Endodermal cell (in vitro differentiated cells): ENCODE data around the gene BICRA. TPM values are rescaled to one million over a fixed set of nuclear protein-coding genes. Genes with fewer than 3 reads are reported as not detected.
A peak's percentile ranks its signal among the peaks of the same experiment; 100 is the strongest.

Source experiments
- DNase-seq: peaks from one replicate; pipeline ENCODE4 v3.0.0-alpha.2; 2017
- H3K27ac ChIP-seq: 2 replicates; pipeline ENCODE4 v1.5.1; 2013; ENCODE audit warnings: mild to moderate bottlenecking, low read depth, low read length, moderate library complexity
- H3K27me3 ChIP-seq: 2 replicates; pipeline ENCODE4 v1.6.1; 2013; ENCODE audit warnings: mild to moderate bottlenecking, low read length, moderate library complexity; ENCODE audit not compliant: insufficient read depth, control insufficient read depth, poor library complexity, severe bottlenecking
- H3K36me3 ChIP-seq: 2 replicates; pipeline ENCODE4 v1.7.0; 2013; ENCODE audit warnings: mild to moderate bottlenecking, low read length, moderate library complexity; ENCODE audit not compliant: control insufficient read depth, insufficient read depth
- H3K4me1 ChIP-seq: one replicate; pipeline ENCODE4 v1.7.0; 2013; ENCODE audit warnings: low read length; ENCODE audit not compliant: control insufficient read depth, insufficient read depth
- H3K4me3 ChIP-seq: 2 replicates; pipeline ENCODE4 v1.5.1; 2013; ENCODE audit warnings: mild to moderate bottlenecking, low read length, moderate library complexity
- H3K9ac ChIP-seq: 2 replicates; pipeline ENCODE4 v1.6.1; 2013; ENCODE audit warnings: mild to moderate bottlenecking, low read length, moderate library complexity; ENCODE audit not compliant: poor library complexity, severe bottlenecking; ENCODE audit errors: extremely low read depth
- H3K9me3 ChIP-seq: 2 replicates; pipeline ENCODE4 v1.6.1; 2013; ENCODE audit warnings: mild to moderate bottlenecking, low read length, moderate library complexity; ENCODE audit not compliant: control insufficient read depth
- H3K27ac Mint-ChIP-seq: 2 replicates; pipeline ENCODE4 v1.8.0; 2020; ENCODE audit warnings: mixed read lengths
- H3K27me3 Mint-ChIP-seq: 2 replicates; pipeline ENCODE4 v1.8.0; 2021; ENCODE audit warnings: mild to moderate bottlenecking, mixed read lengths; ENCODE audit not compliant: insufficient read depth
- H3K36me3 Mint-ChIP-seq: 2 replicates; pipeline ENCODE4 v1.8.0; 2020; ENCODE audit warnings: low read depth, mixed read lengths
- H3K4me1 Mint-ChIP-seq: 2 replicates; pipeline ENCODE4 v1.8.0; 2020; ENCODE audit warnings: mixed read lengths
- H3K4me3 Mint-ChIP-seq: 2 replicates; pipeline ENCODE4 v1.8.0; 2020; ENCODE audit warnings: mild to moderate bottlenecking, moderate library complexity, mixed read lengths
- H3K9me3 Mint-ChIP-seq: 2 replicates; pipeline ENCODE4 v1.8.0; 2020; ENCODE audit warnings: mild to moderate bottlenecking, mixed read lengths
- CTCF ChIP-seq: fragments of 200-600 bp; sonication (generic); conservative IDR thresholded peaks from 2 replicates; pipeline ENCODE4 v1.5.0; 2021; ENCODE audit warnings: antibody characterized with exemption, mild to moderate bottlenecking
- WGBS, 2 experiments: methylation state at CpG; one replicate each; pipeline versions ENCODE4 v1.1.5 to v1.1.7; 2013; ENCODE audit warnings: missing lambda C conversion rate in 2 of 2, mixed read lengths in 1 of 2; ENCODE audit not compliant: insufficient coverage in 1 of 2, insufficient read length in 1 of 2; 5-methylcytosine and 5-hydroxymethylcytosine counted together
- total RNA-seq, 2 donors: library from RNA; stranded (reverse); fragmentation: NEBNext Ultra II Directional in 1 of 2; extraction: Animal tissue kit (Norgen Biotek cat#: 25700) in 1 of 2; gene quantifications; 2 replicates in 1 of 2; 3 replicates in 1 of 2; pipeline ENCODE4 v1.2.1, GENCODE V29; 2021

BICRA gene
- total RNA-seq, 2 donors from 2014 or later: 30.0 to 30.1 TPM

GRCh38 chr19:47600246-47601179 lies 8.4 kb upstream of the BICRA start:
- peaks cover 8% of the 10 kb centered on the region for H3K4me1 Mint-ChIP-seq
- H3K4me3 Mint-ChIP-seq: peak overlapping the region; percentile 69
- Histone ChIP-seq H3K27ac (no peak overlapping the region), H3K36me3 (no peaks in the 10 kb centered on the region), H3K27me3 (no peaks in the 10 kb centered on the region), H3K9ac (peak overlapping the region; percentile 74), H3K4me1 (peaks cover 2% of the 10 kb centered on the region), H3K9me3 (no peaks in the 10 kb centered on the region), H3K4me3 (peak overlapping the region; percentile 93)
- H3K36me3 Mint-ChIP-seq: no peaks in the 10 kb centered on the region
- no peak for TF ChIP-seq CTCF
- H3K9me3 Mint-ChIP-seq: no peaks in the 10 kb centered on the region
- peaks cover 4% of the 10 kb centered on the region for H3K27me3 Mint-ChIP-seq
- DNase-seq: peak; percentile 100
- 8 to 17% methylated on average over 45 to 77 of the region's 77 CpGs for WGBS, 2 experiments
- H3K27ac Mint-ChIP-seq: peak overlapping the region; percentile 83

- Mint-ChIP-seq H3K36me3 (no peaks in the 10 kb centered on the region), H3K4me3 (peak overlapping the region; percentile 69), H3K9me3 (no peaks in the 10 kb centered on the region), H3K27ac (peak overlapping the region; percentile 83), H3K27me3 (peaks cover 4% of the 10 kb centered on the region), H3K4me1 (peaks cover 8% of the 10 kb centered on the region)
- peak overlapping the region; percentile 93 for H3K4me3 ChIP-seq
- no peak overlapping the region for H3K9ac ChIP-seq
- WGBS, 2 experiments: 89 to 93% methylated on average over 15 to 17 of the region's 17 CpGs
- peaks cover 2% of the 10 kb centered on the region for H3K4me1 ChIP-seq
- no peaks in the 10 kb centered on the region for H3K36me3 ChIP-seq
- peak; percentile 56 for DNase-seq
- no peak for TF ChIP-seq CTCF
- no peaks in the 10 kb centered on the region for H3K9me3 ChIP-seq
- H3K27me3 ChIP-seq: no peaks in the 10 kb centered on the region
- no peak overlapping the region for H3K27ac ChIP-seq
These were observed 7.6 kb upstream of the BICRA start for GRCh38 chr19:47601180-47601904.

- H3K9ac ChIP-seq: no peak overlapping the region
- H3K27ac ChIP-seq: no peak overlapping the region
- Mint-ChIP-seq H3K36me3 (peaks cover 7% of the 10 kb centered on the region), H3K9me3 (no peaks in the 10 kb centered on the region), H3K4me3 (no peak overlapping the region), H3K27me3 (peaks cover 4% of the 10 kb centered on the region), H3K27ac (no peak overlapping the region), H3K4me1 (peaks cover 4% of the 10 kb centered on the region)
- no peak for TF ChIP-seq CTCF
- DNase-seq: no peak
- H3K27me3 ChIP-seq: no peaks in the 10 kb centered on the region
- WGBS, 2 experiments: 83 to 94% methylated on average over 10 to 13 of the region's 13 CpGs
- H3K36me3 ChIP-seq: peaks cover 6% of the 10 kb centered on the region
- H3K4me1 ChIP-seq: no peaks in the 10 kb centered on the region
- H3K4me3 ChIP-seq: no peak overlapping the region
- no peaks in the 10 kb centered on the region for H3K9me3 ChIP-seq
These were observed 5.0 kb upstream of the BICRA start for GRCh38 chr19:47603706-47604565.
